Kidney epithelial cell (primary cell): ENCODE measurements around the gene PLP2. TPM values are rescaled to one million over a fixed set of nuclear protein-coding genes. Genes with fewer than 3 reads are reported as not detected.

Source experiments
- DNase-seq: peaks from one replicate; pipeline ENCODE4 v3.0.0-alpha.2; 2010; ENCODE audit warnings: low read depth
- H3K27me3 ChIP-seq: 2 replicates; pipeline ENCODE4 v1.6.0; 2011; ENCODE audit warnings: low read length; ENCODE audit not compliant: control insufficient read depth, insufficient read depth
- H3K36me3 ChIP-seq: 2 replicates; pipeline ENCODE4 v1.5.1; 2011; ENCODE audit warnings: low read length; ENCODE audit not compliant: control insufficient read depth, insufficient read depth
- H3K4me3 ChIP-seq: 2 replicates; pipeline ENCODE4 v1.5.1; 2011; ENCODE audit warnings: low read depth, mild to moderate bottlenecking, control low read depth, low read length
- total RNA-seq: library from RNA; depleted of rRNA; stranded (reverse); fragments of >200 nt; gene quantifications from 2 replicates; pipeline ENCODE4 v1.2.3, GENCODE V29; 2015
- TF ChIP-seq, protein P1 (sequence below): IDR thresholded peaks from 2 replicates; pipeline ENCODE4 v1.5.1; 2011; ENCODE audit warnings: mild to moderate bottlenecking, moderate library complexity, low read length, control low read depth, inconsistent platforms; ENCODE audit not compliant: insufficient read depth, poor library complexity, severe bottlenecking

Gene PLP2
- total RNA-seq, 1 donor from 2014 or later, result 82.6 TPM

DNA sequence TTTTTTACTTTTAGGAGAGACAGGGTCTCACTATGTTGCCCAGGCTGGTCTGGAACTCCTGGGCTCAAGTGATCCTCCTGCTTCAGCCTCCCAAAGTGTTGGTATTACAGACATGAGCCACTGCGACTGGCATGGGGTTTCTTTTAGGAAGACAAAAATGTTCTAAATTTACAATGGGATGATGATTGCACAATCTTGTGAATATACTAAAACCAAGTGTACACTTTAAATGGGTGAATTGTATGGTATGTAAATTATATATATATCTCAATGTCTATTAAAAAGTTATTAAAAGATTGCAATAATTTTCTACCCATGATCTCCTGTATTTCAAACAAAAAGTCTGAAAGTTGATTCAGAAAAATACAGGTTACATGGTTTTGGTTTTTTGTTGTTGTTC, 18.2 kb upstream of the PLP2 start:
- Histone ChIP-seq H3K27me3 (no peaks in the 10 kb centered on the region), H3K36me3 (no peaks in the 10 kb centered on the region), H3K4me3 (no peak overlapping the region)
- no peak for DNase-seq
- TF ChIP-seq, protein P1, sequence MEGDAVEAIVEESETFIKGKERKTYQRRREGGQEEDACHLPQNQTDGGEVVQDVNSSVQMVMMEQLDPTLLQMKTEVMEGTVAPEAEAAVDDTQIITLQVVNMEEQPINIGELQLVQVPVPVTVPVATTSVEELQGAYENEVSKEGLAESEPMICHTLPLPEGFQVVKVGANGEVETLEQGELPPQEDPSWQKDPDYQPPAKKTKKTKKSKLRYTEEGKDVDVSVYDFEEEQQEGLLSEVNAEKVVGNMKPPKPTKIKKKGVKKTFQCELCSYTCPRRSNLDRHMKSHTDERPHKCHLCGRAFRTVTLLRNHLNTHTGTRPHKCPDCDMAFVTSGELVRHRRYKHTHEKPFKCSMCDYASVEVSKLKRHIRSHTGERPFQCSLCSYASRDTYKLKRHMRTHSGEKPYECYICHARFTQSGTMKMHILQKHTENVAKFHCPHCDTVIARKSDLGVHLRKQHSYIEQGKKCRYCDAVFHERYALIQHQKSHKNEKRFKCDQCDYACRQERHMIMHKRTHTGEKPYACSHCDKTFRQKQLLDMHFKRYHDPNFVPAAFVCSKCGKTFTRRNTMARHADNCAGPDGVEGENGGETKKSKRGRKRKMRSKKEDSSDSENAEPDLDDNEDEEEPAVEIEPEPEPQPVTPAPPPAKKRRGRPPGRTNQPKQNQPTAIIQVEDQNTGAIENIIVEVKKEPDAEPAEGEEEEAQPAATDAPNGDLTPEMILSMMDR, result no peak

DNA sequence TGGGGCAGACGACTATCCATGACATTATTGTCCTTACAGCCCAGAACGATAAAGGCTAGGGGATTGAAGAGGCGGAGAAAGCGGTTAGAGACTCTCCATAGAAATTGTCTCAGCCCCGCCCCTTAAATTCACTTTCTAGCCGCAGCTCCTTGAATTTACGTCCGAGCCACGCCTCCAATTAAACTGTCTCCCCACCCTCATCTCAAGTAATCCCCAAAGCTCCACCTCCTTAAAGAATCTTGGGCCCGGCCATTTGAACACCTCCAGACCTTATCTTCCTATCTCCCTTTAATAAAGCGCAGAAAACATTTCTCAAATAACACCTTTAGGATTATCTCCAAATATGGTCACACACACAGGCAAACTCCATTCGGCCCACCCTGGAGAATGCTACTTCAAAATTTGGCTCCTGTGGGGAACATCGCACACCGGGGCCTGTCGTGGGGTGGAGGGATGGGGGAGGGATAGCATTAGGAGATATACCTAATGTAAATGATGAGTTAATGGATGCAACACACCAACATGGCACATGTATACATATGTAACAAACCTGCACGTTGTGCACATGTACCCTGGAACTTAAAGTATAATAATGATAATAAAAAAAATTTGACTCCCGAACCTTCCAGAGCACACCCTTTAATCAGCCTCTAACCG, 16.3 kb upstream of the PLP2 start:
- Histone ChIP-seq H3K36me3 (no peaks in the 10 kb centered on the region), H3K27me3 (no peaks in the 10 kb centered on the region), H3K4me3 (peak overlapping the region; percentile 55)
- TF ChIP-seq, protein P1, result no peak
- DNase-seq, result no peak

DNA sequence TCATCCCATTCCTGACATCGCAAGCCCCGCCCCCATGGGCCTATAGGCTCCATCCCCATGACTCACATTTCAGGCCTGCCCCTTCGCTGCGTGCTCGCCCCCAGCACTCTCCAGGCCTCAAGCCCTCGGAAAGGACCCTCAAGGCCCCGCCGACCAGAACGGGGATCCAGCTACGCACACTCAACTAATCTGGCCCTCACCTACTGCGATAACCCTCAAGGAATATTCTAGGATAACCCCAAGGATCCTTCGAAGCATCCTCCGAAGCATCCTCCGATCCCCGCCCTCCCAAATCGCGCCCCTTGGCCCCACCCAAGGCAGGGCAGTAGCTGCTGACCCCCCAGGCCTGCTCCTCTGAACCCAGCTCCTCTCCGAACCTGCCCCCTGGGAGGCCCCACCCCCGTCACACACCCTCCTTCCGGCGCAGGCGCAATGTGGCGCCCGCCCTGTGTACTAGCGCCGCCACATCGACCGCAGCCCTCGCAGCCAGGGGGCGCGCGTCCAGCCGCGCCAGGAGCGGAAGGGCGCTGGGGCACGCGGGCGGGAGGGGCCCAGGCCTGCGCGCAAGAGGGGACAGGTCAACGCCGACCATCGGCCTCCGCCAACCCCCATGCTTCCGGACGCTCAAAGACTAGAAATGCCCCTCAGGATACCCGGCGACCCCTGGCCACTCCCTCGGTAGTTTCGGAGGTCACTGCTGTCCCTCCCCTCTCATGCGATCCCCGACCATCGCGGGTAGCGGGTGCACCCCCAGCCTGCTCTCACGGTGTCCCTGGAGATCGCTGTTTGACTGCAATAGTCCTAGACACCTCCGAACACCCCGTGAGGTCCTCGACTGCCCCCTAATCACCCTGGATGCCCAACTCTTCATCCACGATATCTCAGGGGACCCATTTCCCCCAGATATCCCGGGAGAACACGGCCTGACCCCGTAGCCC, 15.5 kb upstream of the PLP2 start:
- TF ChIP-seq, protein P1, result peak; percentile 20
- H3K4me3 ChIP-seq, result peak overlapping the region; percentile 55
- DNase-seq, result no peak
- H3K27me3 ChIP-seq, result no peaks in the 10 kb centered on the region
- no peaks in the 10 kb centered on the region for H3K36me3 ChIP-seq

DNA sequence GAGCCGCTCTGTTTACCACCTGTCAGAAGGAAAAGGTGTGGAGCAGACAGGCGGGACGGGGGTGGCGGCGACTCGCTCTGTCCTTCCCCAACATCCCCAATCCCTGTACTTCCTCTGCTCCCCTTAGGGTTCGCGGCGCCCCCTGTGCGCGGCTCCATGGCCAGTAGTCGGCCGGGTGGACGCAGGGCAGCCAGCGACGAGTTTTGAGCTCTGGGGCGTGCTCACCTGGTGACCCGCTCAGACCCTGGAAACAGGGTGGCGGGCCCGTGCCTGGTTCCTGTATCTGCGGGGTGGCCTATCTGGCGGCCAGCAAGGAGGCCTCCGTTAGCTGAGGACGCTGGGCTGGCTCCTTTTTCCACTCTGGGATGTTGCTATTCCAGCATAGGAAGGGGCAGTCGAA, 14.5 kb upstream of the PLP2 start:
- Histone ChIP-seq H3K4me3 (no peak overlapping the region), H3K36me3 (no peaks in the 10 kb centered on the region), H3K27me3 (no peaks in the 10 kb centered on the region)
- DNase-seq, result no peak
- TF ChIP-seq, protein P1, result no peak

DNA sequence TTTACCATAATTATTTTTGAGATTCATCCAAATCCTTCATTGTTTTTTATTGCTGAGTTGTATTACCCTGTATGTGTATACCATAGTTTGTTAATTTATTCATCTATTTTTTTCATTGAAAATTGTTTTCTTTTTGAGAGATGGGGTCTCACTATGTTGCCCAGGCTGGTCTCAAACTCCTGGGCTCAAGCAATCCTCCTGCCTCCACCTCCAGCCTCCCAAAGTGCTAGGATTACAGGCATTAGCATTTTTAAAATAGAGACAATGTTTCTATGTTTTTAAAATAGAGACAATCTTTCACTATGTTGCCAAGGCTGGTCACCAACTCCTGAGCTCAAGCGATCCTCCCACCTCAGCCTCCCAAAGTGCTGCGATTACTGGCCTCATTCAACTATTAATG, 10.8 kb upstream of the PLP2 start:
- Histone ChIP-seq H3K4me3 (no peak overlapping the region), H3K36me3 (no peaks in the 10 kb centered on the region), H3K27me3 (no peaks in the 10 kb centered on the region)
- DNase-seq, result no peak
- TF ChIP-seq, protein P1, result no peak
